B cell (primary cell): ENCODE measurements around the gene DPH6. TPM values are rescaled to one million over a fixed set of nuclear protein-coding genes. Genes with fewer than 3 reads are reported as not detected.

Source experiments
- ATAC-seq: fragments of 200-7000 bp; cut with Tn5 transposase; one replicate; pipeline ENCODE4 v1.10.0; 2021; ENCODE audit warnings: low read depth, mild to moderate bottlenecking, moderate number of reproducible peaks, moderate library complexity
- CTCF ChIA-PET: fragments of 350-600 bp; sonication (Branson Sonifier 250); formaldehyde crosslinking; loops from one replicate; lab custom pipeline; 2021; ENCODE audit warnings: antibody characterized with exemption, inconsistent platforms; lab: Charles Lee
- POLR2A ChIA-PET: fragments of 350-600 bp; sonication (Branson Sonifier 250); formaldehyde crosslinking; loops from one replicate; lab custom pipeline; 2021; ENCODE audit warnings: antibody characterized with exemption; lab: Charles Lee
- DNase-seq: peaks from one replicate; pipeline ENCODE4 v3.0.0; 2013
- H2AFZ ChIP-seq: 2 replicates; pipeline ENCODE4 v1.6.1; 2012; ENCODE audit warnings: mild to moderate bottlenecking, low read depth, low read length; ENCODE audit not compliant: insufficient read depth, poor library complexity, severe bottlenecking
- H3K27ac ChIP-seq, 2 donors: 1 replicate in 1 of 2; 2 replicates in 1 of 2; pipeline ENCODE4 v1.5.1; 2012 to 2013; ENCODE audit warnings: low read length in 2 of 2, mild to moderate bottlenecking in 2 of 2, moderate library complexity in 1 of 2
- H3K27me3 ChIP-seq, 4 experiments: fragments of 200-600 bp in 1 of 4; sonication (generic) in 1 of 4; replicated peaks in 1 of 4; 1 replicate in 2 of 4; 2 replicates in 2 of 4; pipeline versions ENCODE4 v1.6.1 to v1.7.0; 2013 to 2016; ENCODE audit warnings: low read length in 3 of 4, mild to moderate bottlenecking in 2 of 4, mixed read lengths in 1 of 4, moderate library complexity in 1 of 4; ENCODE audit not compliant: insufficient read depth in 4 of 4, control insufficient read depth in 3 of 4; ENCODE audit errors: control extremely low read depth in 1 of 4
- H3K36me3 ChIP-seq, 2 experiments: replicated peaks in 1 of 2; 1 replicate in 1 of 2; 2 replicates in 1 of 2; pipeline versions ENCODE4 v1.6.1 to v1.7.1; 2013; ENCODE audit warnings: low read length in 1 of 2; ENCODE audit not compliant: insufficient read depth in 2 of 2, control insufficient read depth in 1 of 2; ENCODE audit errors: control extremely low read depth in 1 of 2, extremely low read depth in 1 of 2
- H3K4me1 ChIP-seq, 2 donors: fragments of 200-600 bp in 1 of 2; sonication (generic) in 1 of 2; 1 replicate in 1 of 2; 2 replicates in 1 of 2; pipeline versions ENCODE4 v1.5.1 to v1.6.1; 2013 to 2017; ENCODE audit warnings: low read length in 2 of 2; ENCODE audit not compliant: control insufficient read depth in 2 of 2, insufficient read depth in 2 of 2
- H3K4me2 ChIP-seq: replicated peaks from 2 replicates; pipeline ENCODE3; 2012; ENCODE audit warnings: mild to moderate bottlenecking, low read depth, low read length; ENCODE audit not compliant: poor library complexity, severe bottlenecking
- H3K4me3 ChIP-seq, 5 experiments: fragments of 200-600 bp in 1 of 5; sonication (generic) in 1 of 5; 1 replicate in 3 of 5; 2 replicates in 2 of 5; pipeline versions ENCODE4 v1.5.1 to v1.7.0; 2011 to 2016; ENCODE audit warnings: low read length in 4 of 5, mild to moderate bottlenecking in 4 of 5, low read depth in 2 of 5, control low read depth in 1 of 5, moderate library complexity in 1 of 5; ENCODE audit not compliant: insufficient read depth in 1 of 5; ENCODE audit errors: control extremely low read depth in 1 of 5, extremely low read depth in 1 of 5
- H3K79me2 ChIP-seq: fragments of 200-600 bp; sonication (generic); one replicate; pipeline ENCODE4 v1.6.0; 2016; ENCODE audit warnings: low read length; ENCODE audit not compliant: control insufficient read depth, insufficient read depth
- H3K9ac ChIP-seq: fragments of 200-600 bp; sonication (generic); 2 replicates; pipeline ENCODE4 v1.6.1; 2017; ENCODE audit warnings: mild to moderate bottlenecking, low read length, moderate library complexity
- H3K9me3 ChIP-seq, 3 donors: one replicate each; pipeline versions ENCODE4 v1.6.1 to v1.7.1; 2013; ENCODE audit warnings: low read length in 2 of 3; ENCODE audit not compliant: control insufficient read depth in 2 of 3, insufficient read depth in 1 of 3; ENCODE audit errors: control extremely low read depth in 1 of 3
- H4K20me1 ChIP-seq: 2 replicates; pipeline ENCODE4 v1.6.0; 2012; ENCODE audit warnings: mild to moderate bottlenecking, low read length; ENCODE audit not compliant: insufficient read depth, control insufficient read depth, poor library complexity, severe bottlenecking
- H3K27ac Mint-ChIP-seq: one replicate; pipeline ENCODE4 v1.8.0; 2021; ENCODE audit warnings: mixed read lengths
- H3K27me3 Mint-ChIP-seq: one replicate; pipeline ENCODE4 v1.8.0; 2021; ENCODE audit warnings: mixed read lengths
- H3K4me1 Mint-ChIP-seq: one replicate; pipeline ENCODE4 v1.8.0; 2021; ENCODE audit warnings: mixed read lengths
- H3K4me3 Mint-ChIP-seq: one replicate; pipeline ENCODE4 v1.8.0; 2021; ENCODE audit warnings: mixed read lengths
- H3K9me3 Mint-ChIP-seq: one replicate; pipeline ENCODE4 v1.8.0; 2022; ENCODE audit warnings: mixed read lengths; ENCODE audit not compliant: insufficient read depth
- EZH2 ChIP-seq: IDR thresholded peaks from 2 replicates; pipeline ENCODE4 v1.6.1; 2012; ENCODE audit warnings: borderline replicate concordance, low read depth, mild to moderate bottlenecking, moderate library complexity, low read length; ENCODE audit not compliant: insufficient read depth, poor library complexity, severe bottlenecking
- WGBS: methylation state at CpG from one replicate; pipeline ENCODE4 v1.1.5; 2013; ENCODE audit warnings: missing lambda C conversion rate; ENCODE audit not compliant: insufficient coverage; 5-methylcytosine and 5-hydroxymethylcytosine counted together
- intact Hi-C: fragments of 100-400 bp; cut with micrococcal nuclease; formaldehyde crosslinking; loops from one replicate; pipeline ENCODE4 v1.10.0; 2022
- polyA plus RNA-seq: library from polyadenylated mRNA; depleted of rRNA; stranded (reverse); fragments of >200 nt; gene quantifications from 2 replicates; pipeline ENCODE4 v1.2.3, GENCODE V29; 2012
- total RNA-seq, 2 donors: library from RNA; stranded (reverse); fragments of 120-200 nt in 1 of 2; gene quantifications; 1 replicate in 1 of 2; 2 replicates in 1 of 2; pipeline versions ENCODE4 v1.2.3 to v1.2.4, GENCODE V29; 2013 to 2022
- TF ChIP-seq, protein P1 (sequence below): fragments of 200-600 bp; IDR thresholded peaks from one replicate; pipeline ENCODE4 v1.8.0; 2022; ENCODE audit warnings: antibody characterized with exemption, mild to moderate bottlenecking

The DPH6 gene
- total and polyA plus RNA-seq, 2 donors (not counting 1 experiment from before 2014, with no cell fraction given) = 5.4 to 13.3 TPM

DNA sequence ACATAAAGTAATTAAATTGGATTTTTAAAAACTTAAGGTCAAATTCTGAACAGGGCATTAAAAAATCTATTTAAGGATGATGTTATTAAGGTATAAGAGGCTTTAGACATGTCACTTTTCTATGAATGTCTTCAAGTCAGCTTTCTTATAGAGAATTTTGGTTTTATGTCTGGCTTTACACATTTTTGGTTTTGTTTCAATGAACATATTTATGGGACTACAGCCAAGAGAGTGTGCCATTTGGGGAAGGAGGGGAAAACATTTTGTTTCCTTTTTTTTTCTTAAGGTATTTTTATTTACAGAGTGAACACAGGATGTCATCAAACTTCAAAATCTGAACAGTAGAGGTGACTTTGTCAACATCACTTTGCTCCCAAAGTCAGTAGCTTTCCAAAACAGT is 222.8 kb downstream of the DPH6 start:
- no peaks in the 10 kb centered on the region for H3K27me3 Mint-ChIP-seq
- intact Hi-C loops = no loop called here
- ATAC-seq = no peak
- Histone ChIP-seq H3K4me1 (no peaks in the 10 kb centered on the region), H3K4me3 (no peak overlapping the region), H3K9me3 (no peaks in the 10 kb centered on the region), H3K79me2 (no peaks in the 10 kb centered on the region), H3K9ac (no peak overlapping the region), H3K27me3 (no peaks in the 10 kb centered on the region), H4K20me1 (no peaks in the 10 kb centered on the region), H3K4me2 (no peak overlapping the region), H3K27ac (no peak overlapping the region), H3K36me3 (no peaks in the 10 kb centered on the region), H2AFZ (no peak overlapping the region)
- H3K9me3 Mint-ChIP-seq = no peaks in the 10 kb centered on the region
- ChIA-PET CTCF (no interaction called here), POLR2A (no interaction called here)
- H3K4me3 Mint-ChIP-seq = no peak overlapping the region
- no peaks in the 10 kb centered on the region for H3K4me1 Mint-ChIP-seq
- no peak overlapping the region for H3K27ac Mint-ChIP-seq
- TF ChIP-seq, protein P1, sequence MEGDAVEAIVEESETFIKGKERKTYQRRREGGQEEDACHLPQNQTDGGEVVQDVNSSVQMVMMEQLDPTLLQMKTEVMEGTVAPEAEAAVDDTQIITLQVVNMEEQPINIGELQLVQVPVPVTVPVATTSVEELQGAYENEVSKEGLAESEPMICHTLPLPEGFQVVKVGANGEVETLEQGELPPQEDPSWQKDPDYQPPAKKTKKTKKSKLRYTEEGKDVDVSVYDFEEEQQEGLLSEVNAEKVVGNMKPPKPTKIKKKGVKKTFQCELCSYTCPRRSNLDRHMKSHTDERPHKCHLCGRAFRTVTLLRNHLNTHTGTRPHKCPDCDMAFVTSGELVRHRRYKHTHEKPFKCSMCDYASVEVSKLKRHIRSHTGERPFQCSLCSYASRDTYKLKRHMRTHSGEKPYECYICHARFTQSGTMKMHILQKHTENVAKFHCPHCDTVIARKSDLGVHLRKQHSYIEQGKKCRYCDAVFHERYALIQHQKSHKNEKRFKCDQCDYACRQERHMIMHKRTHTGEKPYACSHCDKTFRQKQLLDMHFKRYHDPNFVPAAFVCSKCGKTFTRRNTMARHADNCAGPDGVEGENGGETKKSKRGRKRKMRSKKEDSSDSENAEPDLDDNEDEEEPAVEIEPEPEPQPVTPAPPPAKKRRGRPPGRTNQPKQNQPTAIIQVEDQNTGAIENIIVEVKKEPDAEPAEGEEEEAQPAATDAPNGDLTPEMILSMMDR = no peak
- no peak for TF ChIP-seq EZH2
- no peak for DNase-seq

DNA sequence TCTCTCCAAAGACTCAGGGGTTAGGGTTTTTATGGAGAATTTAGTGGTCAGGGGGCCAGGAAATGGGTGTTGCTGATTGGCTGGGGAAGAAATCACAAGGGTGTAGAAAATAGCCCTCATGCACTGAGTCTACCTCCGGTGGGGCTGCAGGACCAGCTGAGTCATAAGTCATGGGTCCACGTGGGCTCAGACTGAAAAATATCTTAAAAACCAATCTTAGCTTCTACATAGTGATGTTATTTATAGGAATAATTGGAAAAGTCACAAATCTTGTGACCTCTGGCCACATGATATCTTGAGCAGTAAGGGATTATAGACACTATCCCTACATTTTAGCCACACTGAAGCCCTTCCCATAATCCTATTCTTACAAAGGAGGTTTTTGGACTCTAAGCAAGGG is 224.0 kb downstream of the DPH6 start:
- H3K4me3 Mint-ChIP-seq = no peak overlapping the region
- H3K27me3 Mint-ChIP-seq = no peaks in the 10 kb centered on the region
- no peak overlapping the region for H3K27ac Mint-ChIP-seq
- POLR2A ChIA-PET = no interaction called here
- Histone ChIP-seq H3K36me3 (no peaks in the 10 kb centered on the region), H3K4me1 (no peaks in the 10 kb centered on the region), H3K4me3 (no peak overlapping the region), H3K27ac (no peak overlapping the region), H4K20me1 (no peaks in the 10 kb centered on the region), H3K9ac (no peak overlapping the region), H3K9me3 (no peaks in the 10 kb centered on the region), H2AFZ (no peak overlapping the region), H3K4me2 (no peak overlapping the region), H3K79me2 (no peaks in the 10 kb centered on the region), H3K27me3 (no peaks in the 10 kb centered on the region)
- no peak for DNase-seq
- intact Hi-C loops = no loop called here
- H3K4me1 Mint-ChIP-seq = no peaks in the 10 kb centered on the region
- no peak for ATAC-seq
- no CpG with 5 or more reads among the region's 2 CpGs for WGBS
- CTCF ChIA-PET = no interaction called here
- no peaks in the 10 kb centered on the region for H3K9me3 Mint-ChIP-seq
- TF ChIP-seq, protein P1 = no peak
- no peak for TF ChIP-seq EZH2
